Measurements from ENCODE around the gene CPNE6. TPM values are rescaled to one million over a fixed set of nuclear protein-coding genes. Genes with fewer than 3 reads are reported as not detected.

The CPNE6 gene
- total and polyA plus RNA-seq, 2 of the 8 experiments (the other 6 are each of a cell fraction or from before 2014, with no cell fraction given), result 0.05 TPM; not detected in 1

GRCh38 chr14:24098229-24098926 lies 27.0 kb downstream of the CPNE6 start:
- H3K9ac ChIP-seq (replicated peaks in 1 of 4; ENCODE audit: extremely low read depth in 1 of 4, low read depth in 3 of 4, low read length in 3 of 4), result no peak overlapping the region
- H3K4me2 ChIP-seq (ENCODE audit: insufficient read depth in 1 of 2, low read depth in 2 of 2, low read length in 2 of 2), result no peak overlapping the region
- no peak overlapping the region for H3K27ac ChIP-seq (ENCODE audit: low read depth, low read length)
- no peak overlapping the region for H2BK20ac ChIP-seq (ENCODE audit: low read length)
- no peak overlapping the region for H2AK5ac ChIP-seq (ENCODE audit: low read depth, low read length)
- H3K4ac ChIP-seq (replicated peaks; ENCODE audit: insufficient read length, low read depth, low read length), result no peak overlapping the region
- FAIRE-seq (no peak), DNase-seq (ENCODE audit: low read depth in 1 of 2, low spot score in 2 of 2) (no peak)
- H2BK5ac ChIP-seq (ENCODE audit: low read depth, low read length), result no peak overlapping the region
- POLR2A ChIA-PET (ENCODE audit: partially characterized antibody), result interaction anchor here (0.8 to 23.9 kb wide), 9 partner anchors 7 to 82 kb away, joined by 3 to 626 read pairs (median 4); partner anchors contain the start of genes CPNE6, DCAF11, EMC9 and NRL
- H2BK15ac ChIP-seq (ENCODE audit: low read length), result no peak overlapping the region
- peaks cover 0 to 21% of the 10 kb centered on the region in 2 experiments; a peak in 2 of 4 replicates for H3K79me2 ChIP-seq (ENCODE audit: control insufficient read depth in 1 of 2, insufficient read depth in 2 of 2, low read length in 2 of 2)
- no peak overlapping the region for H3K4me3 ChIP-seq (ENCODE audit: extremely low read depth in 1 of 4, insufficient read depth in 2 of 4, low read depth in 3 of 4, low read length in 4 of 4)
- H4K91ac ChIP-seq (replicated peaks; ENCODE audit: insufficient read length, low read length), result no peak overlapping the region
- WGBS, 2 experiments (ENCODE audit: extremely low coverage in 1 of 2, insufficient coverage in 1 of 2, insufficient read length in 1 of 2, insufficient replicate concordance in 2 of 2, low coverage in 1 of 2, low lambda C conversion rate in 2 of 2, missing lambda C conversion rate in 1 of 2), result 94% methylated on average over 16 of the region's 16 CpGs; no CpG with 5 or more reads in 1 of the 2 experiments
- H3K14ac ChIP-seq (ENCODE audit: insufficient read length), result no peak overlapping the region
- H2BK12ac ChIP-seq (ENCODE audit: low read depth, low read length), result no peak overlapping the region
- peaks cover 9 to 63% (median 39%) of the 10 kb centered on the region in 4 experiments; a peak in 7 of 8 replicates for H3K36me3 ChIP-seq (ENCODE audit: control insufficient read depth in 2 of 4, insufficient read depth in 4 of 4, low read length in 3 of 4)
- H3K18ac ChIP-seq (ENCODE audit: extremely low read depth, low read length), result no peak overlapping the region
- no peaks in the 10 kb centered on the region for H3K27me3 ChIP-seq (replicated peaks in 1 of 4; ENCODE audit: control insufficient read depth in 3 of 4, extremely low read depth in 1 of 4, insufficient read depth in 3 of 4, low read length in 3 of 4)
- peaks cover 7 to 11% of the 10 kb centered on the region in 2 experiments for H4K20me1 ChIP-seq (replicated peaks in 1 of 2; ENCODE audit: control insufficient read depth in 1 of 2, insufficient read depth in 2 of 2, low read length in 2 of 2)
- peak overlapping the region; percentile 45 for H4K8ac ChIP-seq (ENCODE audit: extremely low read depth, insufficient read depth, low read length)
- H3K79me1 ChIP-seq (ENCODE audit: low read depth, low read length), result peaks cover 5% of the 10 kb centered on the region
- CTCF ChIA-PET (ENCODE audit: partially characterized antibody), result interaction anchor here (0.6 to 12.8 kb wide), 6 partner anchors 8 to 707 kb away, joined by 3 to 316 read pairs (median 4); partner anchors contain the start of gene CPNE6
- H3K23me2 ChIP-seq (ENCODE audit: low read depth, low read length), result peaks cover 8% of the 10 kb centered on the region
- H4K5ac ChIP-seq (ENCODE audit: insufficient read length, low read depth, low read length), result no peak overlapping the region
- H3K9me3 ChIP-seq (ENCODE audit: insufficient read depth in 2 of 2, low read depth in 1 of 2, low read length in 1 of 2), result no peaks in the 10 kb centered on the region; a peak in 1 of 4 replicates
- peaks cover 4 to 13% (median 7%) of the 10 kb centered on the region in 4 experiments for H3K4me1 ChIP-seq (replicated peaks in 1 of 4; ENCODE audit: control insufficient read depth in 3 of 4, insufficient read depth in 4 of 4, low read length in 3 of 4)
- no peak overlapping the region for H2BK120ac ChIP-seq (replicated peaks; ENCODE audit: low read depth, low read length)
- H2AFZ ChIP-seq (ENCODE audit: low read length), result no peak overlapping the region
- H3K23ac ChIP-seq (ENCODE audit: insufficient read length), result no peak overlapping the region
- no peak overlapping the region for H3K56ac ChIP-seq (replicated peaks; ENCODE audit: insufficient read length, low read depth, low read length)
- TF ChIP-seq SUZ12 (IDR thresholded peaks at IDR 0.05; ENCODE audit: low read length), result no peak
- TF ChIP-seq, protein P1, sequence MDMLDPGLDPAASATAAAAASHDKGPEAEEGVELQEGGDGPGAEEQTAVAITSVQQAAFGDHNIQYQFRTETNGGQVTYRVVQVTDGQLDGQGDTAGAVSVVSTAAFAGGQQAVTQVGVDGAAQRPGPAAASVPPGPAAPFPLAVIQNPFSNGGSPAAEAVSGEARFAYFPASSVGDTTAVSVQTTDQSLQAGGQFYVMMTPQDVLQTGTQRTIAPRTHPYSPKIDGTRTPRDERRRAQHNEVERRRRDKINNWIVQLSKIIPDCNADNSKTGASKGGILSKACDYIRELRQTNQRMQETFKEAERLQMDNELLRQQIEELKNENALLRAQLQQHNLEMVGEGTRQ (IDR thresholded peaks at IDR 0.05; ENCODE audit: low read length), result no peak
- no peak for TF ChIP-seq SRF (IDR thresholded peaks at IDR 0.05; ENCODE audit: low read depth, low read length)
- no peak for TF ChIP-seq RFX5 (IDR thresholded peaks at IDR 0.05; ENCODE audit: borderline replicate concordance, low read depth, low read length)
- no peak for TF ChIP-seq CBX5 (IDR thresholded peaks at IDR 0.05; ENCODE audit: low read depth, low read length)
- no peak for TF ChIP-seq FOSL1 (IDR thresholded peaks at IDR 0.05; ENCODE audit: insufficient read depth, low read depth, low read length)
- TF ChIP-seq RNF2 (IDR thresholded peaks at IDR 0.05; ENCODE audit: borderline replicate concordance, low read depth, low read length, missing control alignments, poor library complexity, severe bottlenecking), result no peak
- no peak for TF ChIP-seq TCF12 (IDR thresholded peaks at IDR 0.05; ENCODE audit: low read depth, low read length)
- no peak for TF ChIP-seq CEBPB (IDR thresholded peaks at IDR 0.05; ENCODE audit: low read depth, low read length)
- TF ChIP-seq SP2 (IDR thresholded peaks at IDR 0.05; ENCODE audit: low read length), result no peak
- no peak for TF ChIP-seq KDM4A (IDR thresholded peaks at IDR 0.05; ENCODE audit: low read depth, low read length, severe bottlenecking)

Measured in H1 (cell line).